ENCODE data around the gene FLG2. TPM values are rescaled to one million over a fixed set of nuclear protein-coding genes. Genes with fewer than 3 reads are reported as not detected.

FLG2 gene
- total and polyA plus RNA-seq, 2 of the 8 experiments (the other 6 are each of a cell fraction or from before 2014, with no cell fraction given): not detected

- H3K14ac ChIP-seq (ENCODE audit: insufficient read length): no peak within 1 kb of the TSS
- TF ChIP-seq EP300 (IDR thresholded peaks at IDR 0.05; ENCODE audit: borderline replicate concordance in 1 of 2, low read depth in 2 of 2, low read length in 2 of 2) (no peak), GTF2F1 (IDR thresholded peaks at IDR 0.05; ENCODE audit: borderline replicate concordance, low read depth, low read length) (no peak), NRF1 (IDR thresholded peaks at IDR 0.05; ENCODE audit: low read depth, low read length) (no peak), TAF7 (optimal IDR thresholded peaks at IDR 0.05; ENCODE audit: borderline replicate concordance, low read depth, low read length) (no peak), JUN (IDR thresholded peaks at IDR 0.05; ENCODE audit: low read depth, low read length) (no peak)
Measured at GRCh38 chr1:152325111-152325510, 34.7 kb downstream of the FLG2 start, which contains the start of gene FLG. FLG (minus strand) TSS chr1:152325239; CDS start chr1:152315456, 9,783 bp downstream.

More at GRCh38 chr1:152325111-152325510, 34.7 kb downstream of the FLG2 start, which contains the start of gene FLG:
- WGBS, 2 experiments (ENCODE audit: extremely low coverage in 1 of 2, insufficient coverage in 1 of 2, insufficient read length in 1 of 2, insufficient replicate concordance in 2 of 2, low coverage in 1 of 2, low lambda C conversion rate in 2 of 2, missing lambda C conversion rate in 1 of 2): 73% methylated on average over 1 of the region's 1 CpG; no CpG with 5 or more reads in 1 of the 2 experiments
- H3K9me3 ChIP-seq (ENCODE audit: insufficient read depth in 2 of 2, low read depth in 1 of 2, low read length in 1 of 2): peaks cover 56 to 58% of the 10 kb centered on the region in 2 experiments
- no peak within 1 kb of the TSS for H3K18ac ChIP-seq (ENCODE audit: extremely low read depth, low read length)
- no peaks in the 10 kb centered on the region for H3K79me1 ChIP-seq (ENCODE audit: low read depth, low read length)
- H4K5ac ChIP-seq (ENCODE audit: insufficient read length, low read depth, low read length): no peak within 1 kb of the TSS
- H3K36me3 ChIP-seq (ENCODE audit: control insufficient read depth in 2 of 4, insufficient read depth in 4 of 4, low read length in 3 of 4): no peaks in the 10 kb centered on the region
- FAIRE-seq (no peak), DNase-seq (ENCODE audit: low read depth in 1 of 2, low spot score in 2 of 2) (no peak)
- no peaks in the 10 kb centered on the region for H4K20me1 ChIP-seq (replicated peaks in 1 of 2; ENCODE audit: control insufficient read depth in 1 of 2, insufficient read depth in 2 of 2, low read length in 2 of 2)
- no peak within 1 kb of the TSS for H2AK5ac ChIP-seq (ENCODE audit: low read depth, low read length)
- no peak within 1 kb of the TSS for H2BK5ac ChIP-seq (ENCODE audit: low read depth, low read length)
- POLR2A ChIA-PET (ENCODE audit: partially characterized antibody): no interaction called here
- no peak within 1 kb of the TSS for H2BK15ac ChIP-seq (ENCODE audit: low read length)
- CTCF ChIA-PET (ENCODE audit: partially characterized antibody): no interaction called here
- H3K4me2 ChIP-seq (ENCODE audit: insufficient read depth in 1 of 2, low read depth in 2 of 2, low read length in 2 of 2): no peak within 1 kb of the TSS
- H3K23ac ChIP-seq (ENCODE audit: insufficient read length): no peak within 1 kb of the TSS
- H2BK120ac ChIP-seq (replicated peaks; ENCODE audit: low read depth, low read length): no peak within 1 kb of the TSS
- H3K4me1 ChIP-seq (replicated peaks in 1 of 4; ENCODE audit: control insufficient read depth in 3 of 4, insufficient read depth in 4 of 4, low read length in 3 of 4): no peaks in the 10 kb centered on the region
- no peak within 1 kb of the TSS for H2BK12ac ChIP-seq (ENCODE audit: low read depth, low read length)
- H3K56ac ChIP-seq (replicated peaks; ENCODE audit: insufficient read length, low read depth, low read length): no peak within 1 kb of the TSS
- no peak within 1 kb of the TSS for H3K4me3 ChIP-seq (ENCODE audit: extremely low read depth in 1 of 4, insufficient read depth in 2 of 4, low read depth in 3 of 4, low read length in 4 of 4)
- no peaks in the 10 kb centered on the region; the same call in 1 of the 2 replicates for H3K23me2 ChIP-seq (ENCODE audit: low read depth, low read length)
- no peak within 1 kb of the TSS for H2BK20ac ChIP-seq (ENCODE audit: low read length)
- no peak within 1 kb of the TSS for H4K8ac ChIP-seq (ENCODE audit: extremely low read depth, insufficient read depth, low read length)
- H3K27ac ChIP-seq (ENCODE audit: low read depth, low read length): no peak within 1 kb of the TSS
- no peak within 1 kb of the TSS for H2AFZ ChIP-seq (ENCODE audit: low read length)
- H3K79me2 ChIP-seq (ENCODE audit: control insufficient read depth in 1 of 2, insufficient read depth in 2 of 2, low read length in 2 of 2): no peaks in the 10 kb centered on the region
- H3K4ac ChIP-seq (replicated peaks; ENCODE audit: insufficient read length, low read depth, low read length): no peak within 1 kb of the TSS
- no peak within 1 kb of the TSS for H4K91ac ChIP-seq (replicated peaks; ENCODE audit: insufficient read length, low read length)
- H3K9ac ChIP-seq (replicated peaks in 1 of 4; ENCODE audit: extremely low read depth in 1 of 4, low read depth in 3 of 4, low read length in 3 of 4): no peak within 1 kb of the TSS
- H3K27me3 ChIP-seq (replicated peaks in 1 of 4; ENCODE audit: control insufficient read depth in 3 of 4, extremely low read depth in 1 of 4, insufficient read depth in 3 of 4, low read length in 3 of 4): no peaks in the 10 kb centered on the region
